Stimulated activated CD4-positive, alpha-beta T cell treated with anti-CD3 and anti-CD28 coated beads, Interleukin-1b, Interleukin-23, amount 100 ng/mL, for 1 hour (primary cell): ENCODE measurements around the gene ZNF716.
"Not testable (repeated sequence)": the region's sequence is repeated elsewhere in the genome, so short reads cannot be mapped to it uniquely, and the experiment has no call there.

Experiments
- DNase-seq, 2 donors: peaks; one replicate each; pipeline ENCODE4 v3.0.0-alpha.2; 2020; ENCODE audit warnings: low read depth in 2 of 2

ZNF716 gene

DNA sequence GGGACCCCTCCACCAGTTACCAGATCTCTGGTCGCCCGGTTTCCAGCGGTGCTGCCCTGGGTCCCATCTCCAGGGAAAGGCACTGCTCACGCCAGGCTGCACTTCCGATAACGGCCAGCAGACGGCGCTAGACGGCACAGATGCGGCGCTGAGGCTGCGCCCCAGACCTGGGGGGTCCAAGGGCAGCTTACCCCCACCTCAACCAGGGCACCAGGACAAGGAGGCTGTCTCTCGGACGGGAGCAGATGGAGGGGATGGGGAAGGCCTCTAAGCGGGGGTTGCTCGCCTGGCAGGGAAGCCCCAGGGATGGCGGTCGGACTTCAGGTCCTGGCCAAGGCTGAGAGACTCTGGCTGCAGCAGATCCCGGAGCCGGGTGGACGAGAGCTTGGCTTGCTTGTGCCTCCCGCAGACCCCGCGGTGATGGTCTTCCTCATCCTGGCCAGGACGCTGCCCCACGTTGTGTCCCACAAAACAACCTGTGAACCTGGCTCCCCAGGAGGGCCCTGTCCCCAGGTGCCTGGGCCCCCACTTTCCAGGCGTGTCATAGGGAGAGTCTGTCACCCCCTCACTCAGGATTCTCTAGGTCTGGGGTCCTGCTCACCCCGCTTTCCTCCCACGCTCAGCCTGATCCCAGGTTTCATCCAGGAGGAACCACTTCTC is 23.9 kb upstream of the ZNF716 start:
- DNase-seq: no peak

DNA sequence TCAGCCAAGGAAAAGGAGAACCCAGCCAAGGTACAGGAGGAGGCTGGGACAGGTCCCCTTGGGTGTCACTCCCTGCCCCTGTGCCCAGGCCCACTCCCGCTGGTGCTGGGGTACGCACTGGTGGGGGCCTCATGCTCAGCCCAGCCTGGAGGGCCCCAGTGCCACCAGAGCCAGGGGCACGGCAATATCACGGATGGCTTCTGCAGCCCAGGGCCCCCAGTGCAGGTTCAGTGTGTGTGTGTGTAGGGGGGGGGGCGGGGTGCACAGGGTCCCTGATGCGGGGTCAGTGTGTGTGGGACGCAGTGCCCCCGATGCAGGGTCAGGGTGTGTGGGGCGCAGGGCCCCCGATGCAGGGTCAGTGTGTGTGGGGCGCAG is 23.4 kb upstream of the ZNF716 start:
- no peak for DNase-seq

DNA sequence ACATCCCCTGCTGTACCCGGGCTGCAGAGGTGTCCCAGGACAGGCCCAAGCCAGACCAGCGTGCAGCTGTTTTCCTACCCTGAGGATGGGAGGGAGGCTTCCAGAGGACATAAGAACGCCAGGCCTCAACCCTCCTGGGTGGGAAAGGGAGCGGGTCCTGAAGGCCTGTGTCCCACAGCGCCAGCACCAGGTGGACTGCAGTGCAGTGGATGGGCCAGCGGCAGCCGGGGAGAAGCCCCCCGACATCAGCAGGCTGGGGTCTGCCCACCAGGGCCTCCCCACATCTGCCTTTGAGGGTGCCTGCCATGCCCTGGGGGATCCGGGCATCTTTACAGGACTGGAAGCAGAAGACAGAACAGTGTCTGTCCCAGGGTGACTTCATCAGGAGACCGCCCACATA is 22.8 kb upstream of the ZNF716 start:
- DNase-seq: no peak

DNA sequence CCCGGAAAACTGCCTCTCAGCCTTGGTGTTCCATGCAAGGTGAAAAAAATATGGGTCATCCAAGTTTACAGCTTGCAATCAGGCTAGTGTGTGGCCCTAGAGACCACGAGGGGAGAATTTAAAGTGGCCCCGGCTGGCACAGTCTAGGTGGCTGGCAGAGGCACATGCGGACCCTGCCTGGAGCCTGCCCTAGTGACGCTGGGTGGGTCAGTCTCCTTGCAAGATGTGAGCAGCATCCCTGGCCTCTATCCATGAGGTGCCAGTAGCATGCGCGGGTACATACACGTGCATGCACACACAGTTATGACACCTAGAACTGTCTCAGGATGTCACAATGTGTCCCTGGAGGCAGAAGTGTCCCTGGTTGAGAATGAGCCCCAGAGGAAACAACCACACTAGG is 22.4 kb upstream of the ZNF716 start:
- DNase-seq: no peak

DNA sequence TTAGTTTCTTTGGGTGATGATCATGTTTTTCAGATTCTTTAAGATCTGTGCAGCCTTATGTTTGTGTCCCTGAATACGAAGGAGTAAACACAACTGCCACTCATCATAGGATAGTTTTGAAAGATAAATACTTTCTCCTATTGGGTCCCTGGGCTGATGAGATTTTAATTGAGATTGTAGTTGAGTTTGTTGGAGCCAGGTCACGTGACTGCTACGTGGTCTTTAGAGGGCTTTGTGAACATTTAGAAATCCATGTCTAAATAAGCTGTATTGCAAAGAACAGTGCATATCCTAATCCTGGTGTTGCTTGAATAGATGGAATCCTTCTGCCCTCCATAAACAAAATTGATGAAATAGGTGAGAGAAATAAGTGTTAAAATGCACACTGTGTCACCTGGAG is 17.4 kb upstream of the ZNF716 start:
- DNase-seq: no peak

DNA sequence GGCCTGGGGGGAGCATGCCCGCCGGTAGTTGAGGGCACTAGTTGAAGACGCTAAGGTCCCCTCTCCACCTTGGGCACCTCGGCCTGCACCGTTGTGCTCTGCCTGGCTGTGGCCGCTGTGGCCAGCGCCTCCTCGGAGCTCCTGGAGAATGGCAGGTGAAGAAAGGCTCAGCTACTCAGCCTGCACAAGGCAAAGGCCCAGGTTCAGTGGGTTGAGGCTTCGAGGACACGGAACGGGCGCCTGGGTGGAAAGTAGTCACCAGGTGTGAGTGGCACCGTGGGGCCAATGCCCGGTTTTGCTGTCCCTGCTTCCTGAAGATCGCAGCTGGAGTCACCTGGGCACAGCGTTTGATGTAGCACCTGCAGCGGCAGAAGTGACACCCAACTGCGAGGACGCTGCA is 12.4 kb upstream of the ZNF716 start:
- no peak for DNase-seq

DNA sequence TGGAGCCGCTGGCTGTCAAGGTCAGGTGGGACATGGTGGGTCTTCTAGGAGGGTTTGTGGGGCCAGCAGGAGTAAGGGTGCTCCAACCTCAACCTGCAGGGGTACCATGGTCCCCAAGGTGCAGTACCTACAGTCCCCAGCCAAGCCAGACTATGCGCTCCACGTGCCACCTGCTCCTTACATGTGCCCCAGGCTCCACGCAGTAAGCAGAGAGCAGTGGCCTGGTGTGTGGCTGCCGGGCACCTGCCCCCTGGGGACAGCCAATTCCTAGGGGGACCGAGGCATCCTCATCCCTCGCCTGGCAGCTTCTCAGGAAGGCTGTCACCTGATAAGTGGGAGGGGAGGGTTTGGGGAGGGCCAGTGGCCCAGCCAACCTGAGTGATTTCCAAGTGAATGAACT is 11.7 kb upstream of the ZNF716 start:
- DNase-seq: no peak

DNA sequence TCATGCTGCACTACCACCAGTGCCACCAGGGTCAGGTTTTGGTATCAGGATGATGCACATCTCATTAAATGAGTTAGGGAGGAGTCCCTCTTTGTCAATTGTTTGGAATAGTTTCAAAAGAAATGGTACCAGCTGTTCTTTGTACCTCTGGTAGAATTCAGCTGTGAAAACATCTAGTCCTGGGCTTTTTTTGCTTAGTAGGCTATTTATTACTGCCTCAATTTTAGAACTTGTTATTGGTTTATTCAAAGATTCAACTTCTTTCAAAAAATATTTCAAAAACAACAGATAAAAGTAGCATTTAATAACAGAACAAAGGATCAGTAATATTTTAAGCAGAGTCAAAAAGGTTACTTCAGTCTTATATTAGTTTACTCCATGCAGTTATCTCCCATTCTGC is 6.4 kb upstream of the ZNF716 start:
- no peak for DNase-seq

DNA sequence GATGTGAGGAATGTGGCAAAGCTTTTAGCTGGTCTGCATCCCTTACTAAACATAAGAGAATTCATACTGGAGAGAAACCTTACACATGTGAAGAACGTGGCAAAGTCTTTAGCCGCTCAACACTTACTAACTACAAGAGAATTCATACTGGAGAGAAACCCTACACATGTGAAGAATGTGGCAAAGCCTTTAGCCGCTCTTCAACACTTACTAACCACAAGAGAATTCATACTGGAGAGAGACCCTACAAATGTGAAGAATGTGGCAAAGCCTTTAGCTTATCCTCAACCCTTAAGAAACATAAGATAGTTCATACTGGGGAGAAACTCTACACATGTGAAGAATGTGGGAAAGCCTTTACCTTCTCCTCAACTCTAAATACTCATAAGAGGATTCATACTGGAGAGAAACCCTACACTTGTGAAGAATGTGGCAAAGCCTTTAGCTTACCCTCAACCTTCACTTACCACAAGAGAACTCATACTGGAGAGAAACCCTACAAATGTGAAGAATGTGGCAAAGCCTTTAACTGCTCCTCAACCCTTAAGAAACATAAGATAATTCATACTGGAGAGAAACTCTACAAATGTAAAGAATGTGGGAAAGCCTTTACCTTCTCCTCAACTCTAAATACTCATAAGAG is 19.3 kb downstream of the ZNF716 start:
- DNase-seq: not testable (repeated sequence)

DNA sequence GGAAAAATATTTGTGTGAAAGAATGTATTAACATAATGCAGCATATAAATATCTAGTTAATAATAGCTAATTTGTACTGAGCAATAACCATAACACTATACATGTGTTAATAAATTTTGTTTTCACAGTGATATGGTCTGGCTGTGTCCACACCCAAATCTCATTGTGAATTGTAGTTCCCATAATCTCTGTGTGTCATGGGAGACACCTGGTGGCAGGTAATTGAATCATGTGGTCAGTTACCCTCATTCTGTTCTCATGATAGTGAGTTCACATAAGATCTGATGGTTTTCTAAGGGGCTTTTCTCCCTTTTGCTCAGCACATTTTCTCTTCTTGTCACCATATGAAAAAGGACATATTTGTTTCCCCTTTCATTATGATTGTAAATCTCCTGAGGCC is 30.3 kb downstream of the ZNF716 start:
- not testable (repeated sequence) for DNase-seq

DNA sequence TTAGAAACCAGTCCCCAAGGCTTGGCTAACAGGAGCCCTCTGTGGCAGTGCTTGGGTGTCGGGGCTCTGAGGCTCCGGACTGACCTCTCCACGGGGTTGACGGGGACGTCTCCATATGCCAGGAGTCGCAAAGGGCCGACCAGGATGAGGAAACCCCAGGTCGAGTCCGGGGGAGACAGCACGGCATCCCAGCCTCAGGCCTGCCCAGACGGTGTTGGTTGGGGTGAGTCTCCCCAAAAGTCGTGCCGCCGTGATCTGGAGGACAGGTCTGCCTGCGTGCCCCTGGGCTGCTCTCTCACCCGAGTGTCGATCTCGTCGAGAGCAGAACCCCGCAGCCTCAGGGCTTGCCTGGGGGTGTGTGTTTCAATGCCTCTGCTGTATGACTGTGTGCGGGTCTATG is 35.0 kb downstream of the ZNF716 start:
- not testable (repeated sequence) for DNase-seq

DNA sequence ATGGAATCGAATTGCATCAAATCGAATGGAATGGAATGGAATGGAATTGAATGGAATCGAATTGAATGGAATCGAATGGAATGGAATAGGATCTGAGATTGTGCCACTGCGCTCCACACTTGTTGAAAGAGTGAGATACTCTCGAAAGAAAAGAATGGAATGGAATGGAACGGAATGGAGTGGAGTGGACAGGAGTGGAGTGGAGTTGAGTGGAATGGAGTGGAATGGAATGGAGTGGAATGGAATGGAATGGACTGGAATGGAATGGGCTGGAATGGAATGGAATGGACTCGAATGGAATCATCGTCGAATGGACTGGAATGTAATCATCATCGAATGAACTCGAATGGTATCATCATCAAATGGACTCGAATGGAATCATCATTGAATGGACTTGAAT is 38.0 kb downstream of the ZNF716 start:
- DNase-seq: no peak

DNA sequence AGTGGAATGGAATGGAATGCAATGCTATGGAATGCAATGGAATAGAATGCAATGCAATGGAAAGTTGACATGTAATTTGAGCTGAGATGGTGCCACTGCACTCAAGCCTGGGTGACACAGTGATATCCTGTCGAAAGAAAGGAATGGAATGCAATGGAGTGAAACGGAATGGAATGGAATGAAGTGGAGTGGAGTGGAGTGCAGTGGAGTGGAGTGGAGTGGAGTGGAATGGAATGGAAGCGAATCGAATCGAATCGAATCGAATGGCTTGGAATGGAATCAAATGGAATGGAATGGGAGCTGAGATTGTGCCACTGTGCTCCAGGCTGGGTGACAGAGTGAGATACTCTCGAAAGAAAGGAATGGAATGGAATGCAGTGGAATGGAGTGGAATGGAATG is 45.1 kb downstream of the ZNF716 start:
- DNase-seq: not testable (repeated sequence)

DNA sequence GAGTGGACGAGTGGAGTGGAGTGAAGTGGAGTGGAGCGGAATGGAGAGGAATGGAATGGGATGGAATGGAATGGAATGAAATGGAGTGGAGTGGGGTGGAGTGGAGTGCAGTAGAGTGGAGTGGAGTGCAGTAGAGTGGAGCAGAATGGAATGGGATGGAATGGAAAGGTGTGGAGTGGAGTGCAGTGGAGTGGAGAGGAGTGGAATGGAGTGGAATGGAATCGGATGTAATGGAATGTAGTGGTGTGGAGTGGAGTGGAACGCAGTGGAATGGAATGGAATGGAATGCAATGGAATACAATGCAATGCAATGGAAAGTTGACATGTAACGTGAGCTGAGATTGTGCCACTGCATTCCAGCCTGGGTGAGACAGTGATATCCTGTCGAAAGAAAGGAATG is 46.4 kb downstream of the ZNF716 start:
- no peak for DNase-seq

DNA sequence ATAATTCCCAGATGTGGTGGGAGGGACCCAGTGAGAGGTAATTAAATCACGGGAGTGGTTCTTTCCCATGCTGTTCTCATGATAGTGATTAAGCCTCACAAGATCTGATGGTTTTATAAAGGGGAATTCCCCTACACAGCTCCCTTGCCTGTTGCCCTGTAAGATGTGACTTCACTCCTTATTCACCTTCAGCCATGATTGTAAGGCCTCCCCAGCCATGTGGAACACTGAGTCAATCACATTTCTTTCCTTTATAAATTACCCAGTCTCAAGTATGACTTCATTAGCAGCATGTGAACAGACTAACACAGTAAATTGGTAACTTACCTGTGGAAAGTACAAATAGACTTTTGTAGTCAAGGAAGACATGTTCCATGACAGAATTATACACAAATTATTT is 55.2 kb downstream of the ZNF716 start:
- no peak for DNase-seq
